Measurements from ENCODE around the gene INPP4A. TPM values are rescaled to one million over a fixed set of nuclear protein-coding genes. Genes with fewer than 3 reads are reported as not detected.

INPP4A gene
- total and polyA plus RNA-seq, 2 donors (not counting 3 experiments of a cell fraction or from before 2014, with no cell fraction given), result 14.9 to 28.8 TPM

DNA sequence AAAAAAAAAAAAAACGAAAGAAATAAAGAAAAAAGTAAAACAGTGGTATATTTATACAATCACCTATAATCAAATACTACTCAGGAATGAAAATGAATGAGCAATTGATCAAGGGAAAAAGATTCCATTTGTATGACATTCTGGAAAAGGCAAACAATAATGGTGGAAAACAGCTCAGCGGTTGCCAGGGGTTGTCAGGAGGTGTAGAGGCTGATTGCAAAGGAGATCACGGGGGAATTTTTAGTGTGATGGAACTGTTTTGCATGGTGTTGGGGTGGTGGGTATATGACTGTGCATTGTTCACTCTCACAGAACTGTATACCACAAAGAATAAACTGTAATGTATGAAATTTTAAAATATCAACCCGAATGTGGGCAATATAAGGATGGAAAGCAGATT is 45.5 kb upstream of the INPP4A start:
- ChIA-PET POLR2A (no interaction called here), CTCF (interaction anchor here (2.3 to 2.8 kb wide), 2 partner anchors 14 kb away, joined by 8 to 12 read pairs; no protein-coding TSS in a partner anchor)
- BruUV-seq (replicated peaks), result no TSS peak
- H4K20me1 ChIP-seq (replicated peaks; ENCODE audit: control insufficient read depth, extremely low read depth, insufficient read depth, low read length), result no peaks in the 10 kb centered on the region
- no peaks in the 10 kb centered on the region for H3K79me2 ChIP-seq (ENCODE audit: control insufficient read depth, insufficient read depth, low read length)
- H3K9ac ChIP-seq (replicated peaks; ENCODE audit: extremely low read depth, insufficient read depth, low read length), result no peak overlapping the region
- H3K9me1 ChIP-seq (replicated peaks; ENCODE audit: control insufficient read depth, extremely low read depth, insufficient read depth, low read length), result no peaks in the 10 kb centered on the region
- H3K4me2 ChIP-seq (ENCODE audit: insufficient read depth, low read length), result no peak overlapping the region
- dilution Hi-C loops (cut with MboI; ENCODE audit: extremely low pct_ligation_motif_present, low sequenced_read_pairs), result no loop called here
- peaks cover 21 to 44% of the 10 kb centered on the region in 2 experiments for H3K27me3 ChIP-seq (ENCODE audit: control insufficient read depth in 2 of 2, insufficient read depth in 2 of 2, low read length in 2 of 2)
- peaks cover 12% of the 10 kb centered on the region for H3K4me1 ChIP-seq (ENCODE audit: control insufficient read depth, extremely low read depth, insufficient read depth, low read length)
- H2AFZ ChIP-seq (ENCODE audit: low read depth, low read length), result no peak overlapping the region
- no peaks in the 10 kb centered on the region for H3K9me3 ChIP-seq (replicated peaks; ENCODE audit: control insufficient read depth, insufficient read depth, low read length)
- TF ChIP-seq JUN (IDR thresholded peaks at IDR 0.05; ENCODE audit: borderline replicate concordance, insufficient read depth, insufficient read length, low read depth), result no peak
- TF ChIP-seq POLR2AphosphoS5 (IDR thresholded peaks at IDR 0.05; ENCODE audit: insufficient read depth, low read depth, low read length), result no peak
- no peak for TF ChIP-seq POLR2A (IDR thresholded peaks at IDR 0.05; ENCODE audit: low read depth, low read length)
- TF ChIP-seq GATA2 (IDR thresholded peaks at IDR 0.05; ENCODE audit: insufficient read depth, insufficient read length, low read depth, low read length), result no peak
- TF ChIP-seq, protein P1, sequence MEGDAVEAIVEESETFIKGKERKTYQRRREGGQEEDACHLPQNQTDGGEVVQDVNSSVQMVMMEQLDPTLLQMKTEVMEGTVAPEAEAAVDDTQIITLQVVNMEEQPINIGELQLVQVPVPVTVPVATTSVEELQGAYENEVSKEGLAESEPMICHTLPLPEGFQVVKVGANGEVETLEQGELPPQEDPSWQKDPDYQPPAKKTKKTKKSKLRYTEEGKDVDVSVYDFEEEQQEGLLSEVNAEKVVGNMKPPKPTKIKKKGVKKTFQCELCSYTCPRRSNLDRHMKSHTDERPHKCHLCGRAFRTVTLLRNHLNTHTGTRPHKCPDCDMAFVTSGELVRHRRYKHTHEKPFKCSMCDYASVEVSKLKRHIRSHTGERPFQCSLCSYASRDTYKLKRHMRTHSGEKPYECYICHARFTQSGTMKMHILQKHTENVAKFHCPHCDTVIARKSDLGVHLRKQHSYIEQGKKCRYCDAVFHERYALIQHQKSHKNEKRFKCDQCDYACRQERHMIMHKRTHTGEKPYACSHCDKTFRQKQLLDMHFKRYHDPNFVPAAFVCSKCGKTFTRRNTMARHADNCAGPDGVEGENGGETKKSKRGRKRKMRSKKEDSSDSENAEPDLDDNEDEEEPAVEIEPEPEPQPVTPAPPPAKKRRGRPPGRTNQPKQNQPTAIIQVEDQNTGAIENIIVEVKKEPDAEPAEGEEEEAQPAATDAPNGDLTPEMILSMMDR (IDR thresholded peaks at IDR 0.05; ENCODE audit: extremely low read depth in 1 of 2, insufficient read depth in 1 of 2, low read depth in 1 of 2, low read length in 2 of 2), result no peak
- TF ChIP-seq MYC (IDR thresholded peaks at IDR 0.05; ENCODE audit: low read depth, low read length), result no peak
- no peak for TF ChIP-seq FOS (IDR thresholded peaks at IDR 0.05; ENCODE audit: borderline replicate concordance, insufficient read depth, low read length)
- TF ChIP-seq EZH2 (IDR thresholded peaks at IDR 0.05; ENCODE audit: borderline replicate concordance, low read depth, low read length, severe bottlenecking), result no peak
- TF ChIP-seq, protein P2, sequence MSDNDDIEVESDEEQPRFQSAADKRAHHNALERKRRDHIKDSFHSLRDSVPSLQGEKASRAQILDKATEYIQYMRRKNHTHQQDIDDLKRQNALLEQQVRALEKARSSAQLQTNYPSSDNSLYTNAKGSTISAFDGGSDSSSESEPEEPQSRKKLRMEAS (IDR thresholded peaks at IDR 0.05; ENCODE audit: insufficient read depth, insufficient read length), result no peak
- H3K4me3 ChIP-seq (replicated peaks in 1 of 3; ENCODE audit: insufficient read depth in 1 of 3, low read depth in 1 of 3, low read length in 3 of 3), result no peak overlapping the region
- no peaks in the 10 kb centered on the region for H3K36me3 ChIP-seq (ENCODE audit: control insufficient read depth in 2 of 2, extremely low read depth in 1 of 2, insufficient read depth in 2 of 2, low read length in 2 of 2)
- FAIRE-seq (no peak), DNase-seq (ENCODE audit: low read depth, low spot score) (no peak)
- H3K27ac ChIP-seq (ENCODE audit: insufficient read depth, low read depth, low read length), result no peak overlapping the region
- intact Hi-C loops (cut with micrococcal nuclease), result no loop called here

Measured in endothelial cell of umbilical vein (primary cell).